ENCODE data around the gene ACBD6. TPM values are rescaled to one million over a fixed set of nuclear protein-coding genes. Genes with fewer than 3 reads are reported as not detected.

The ACBD6 gene
- total and polyA plus RNA-seq, 2 experiments from 2014 or later, result 36.3 to 45.8 TPM

GRCh38 chr1:180258935-180259334 is 243.4 kb downstream of the ACBD6 start:
- Histone ChIP-seq H4K20me1 (ENCODE audit: insufficient read depth, poor library complexity, severe bottlenecking) (no peaks in the 10 kb centered on the region), H2AFZ (no peak overlapping the region), H3K4me2 (no peak overlapping the region), H3K27me3 (peaks cover 6% of the 10 kb centered on the region), H3K4me1 (ENCODE audit: insufficient read depth) (no peaks in the 10 kb centered on the region), H3K36me3 (replicated peaks; ENCODE audit: insufficient read depth, low read depth) (no peaks in the 10 kb centered on the region), H3K27ac (no peak overlapping the region), H3K4me3 (no peak overlapping the region), H3K9me3 (ENCODE audit: low read depth) (no peaks in the 10 kb centered on the region), H3K79me2 (no peaks in the 10 kb centered on the region), H3K9me2 (replicated peaks; ENCODE audit: insufficient read depth) (no peaks in the 10 kb centered on the region)
- WGBS (ENCODE audit: low lambda C conversion rate, missing lambda C conversion rate), result 90% methylated on average over 5 of the region's 5 CpGs
- DNase-seq (ENCODE audit: low spot score), result no peak
- no peak for TF ChIP-seq EZH2phosphoT487 (IDR thresholded peaks at IDR 0.05; ENCODE audit: low read depth, severe bottlenecking, unreplicated experiment)
- TF ChIP-seq EZH2 (IDR thresholded peaks at IDR 0.05; ENCODE audit: borderline replicate concordance), result no peak
- no peak for TF ChIP-seq CTCF (IDR thresholded peaks at IDR 0.05; ENCODE audit: poor library complexity)

- H4K20me1 ChIP-seq (ENCODE audit: insufficient read depth, poor library complexity, severe bottlenecking), result no peaks in the 10 kb centered on the region
- no peak overlapping the region for H3K4me2 ChIP-seq
- peaks cover 6% of the 10 kb centered on the region for H3K27me3 ChIP-seq
- H3K79me2 ChIP-seq, result no peaks in the 10 kb centered on the region
- no peak overlapping the region for H2AFZ ChIP-seq
- no peak overlapping the region for H3K4me3 ChIP-seq
- WGBS (ENCODE audit: low lambda C conversion rate, missing lambda C conversion rate), result 92% methylated on average over 12 of the region's 12 CpGs
- no peaks in the 10 kb centered on the region for H3K9me3 ChIP-seq (ENCODE audit: low read depth)
- H3K9me2 ChIP-seq (replicated peaks; ENCODE audit: insufficient read depth), result no peaks in the 10 kb centered on the region
- no peaks in the 10 kb centered on the region for H3K4me1 ChIP-seq (ENCODE audit: insufficient read depth)
- no peak for DNase-seq (ENCODE audit: low spot score)
- no peak for TF ChIP-seq EZH2 (IDR thresholded peaks at IDR 0.05; ENCODE audit: borderline replicate concordance)
- no peak for TF ChIP-seq EZH2phosphoT487 (IDR thresholded peaks at IDR 0.05; ENCODE audit: low read depth, severe bottlenecking, unreplicated experiment)
- TF ChIP-seq CTCF (IDR thresholded peaks at IDR 0.05; ENCODE audit: poor library complexity), result no peak
- no peaks in the 10 kb centered on the region for H3K36me3 ChIP-seq (replicated peaks; ENCODE audit: insufficient read depth, low read depth)
- H3K27ac ChIP-seq, result no peak overlapping the region
These were observed 244.1 kb downstream of the ACBD6 start for GRCh38 chr1:180258290-180258689.

- Histone ChIP-seq H3K27ac (no peak overlapping the region), H2AFZ (no peak overlapping the region), H3K27me3 (peaks cover 6% of the 10 kb centered on the region), H3K9me2 (replicated peaks; ENCODE audit: insufficient read depth) (no peaks in the 10 kb centered on the region), H3K9me3 (ENCODE audit: low read depth) (no peaks in the 10 kb centered on the region), H3K36me3 (replicated peaks; ENCODE audit: insufficient read depth, low read depth) (no peaks in the 10 kb centered on the region), H3K4me1 (ENCODE audit: insufficient read depth) (no peaks in the 10 kb centered on the region), H4K20me1 (ENCODE audit: insufficient read depth, poor library complexity, severe bottlenecking) (no peaks in the 10 kb centered on the region), H3K79me2 (no peaks in the 10 kb centered on the region), H3K4me2 (no peak overlapping the region), H3K4me3 (no peak overlapping the region)
- 82% methylated on average over 8 of the region's 8 CpGs for WGBS (ENCODE audit: low lambda C conversion rate, missing lambda C conversion rate)
- DNase-seq (ENCODE audit: low spot score), result no peak
- TF ChIP-seq EZH2 (IDR thresholded peaks at IDR 0.05; ENCODE audit: borderline replicate concordance), result no peak
- no peak for TF ChIP-seq EZH2phosphoT487 (IDR thresholded peaks at IDR 0.05; ENCODE audit: low read depth, severe bottlenecking, unreplicated experiment)
- TF ChIP-seq CTCF (IDR thresholded peaks at IDR 0.05; ENCODE audit: poor library complexity), result no peak
These were observed 244.9 kb downstream of the ACBD6 start for GRCh38 chr1:180257486-180257885.

GRCh38 chr1:180257028-180257386 is 245.4 kb downstream of the ACBD6 start:
- Histone ChIP-seq H3K4me3 (no peak overlapping the region), H3K79me2 (no peaks in the 10 kb centered on the region), H3K9me2 (replicated peaks; ENCODE audit: insufficient read depth) (no peaks in the 10 kb centered on the region), H3K9me3 (ENCODE audit: low read depth) (no peaks in the 10 kb centered on the region), H3K4me1 (ENCODE audit: insufficient read depth) (no peaks in the 10 kb centered on the region), H3K27ac (no peak overlapping the region), H3K4me2 (no peak overlapping the region), H3K27me3 (peaks cover 6% of the 10 kb centered on the region), H2AFZ (no peak overlapping the region), H4K20me1 (ENCODE audit: insufficient read depth, poor library complexity, severe bottlenecking) (no peaks in the 10 kb centered on the region), H3K36me3 (replicated peaks; ENCODE audit: insufficient read depth, low read depth) (no peaks in the 10 kb centered on the region)
- DNase-seq (ENCODE audit: low spot score), result no peak
- WGBS (ENCODE audit: low lambda C conversion rate, missing lambda C conversion rate), result 72% methylated on average over 5 of the region's 5 CpGs
- TF ChIP-seq EZH2 (IDR thresholded peaks at IDR 0.05; ENCODE audit: borderline replicate concordance), result no peak
- TF ChIP-seq CTCF (IDR thresholded peaks at IDR 0.05; ENCODE audit: poor library complexity), result no peak
- TF ChIP-seq EZH2phosphoT487 (IDR thresholded peaks at IDR 0.05; ENCODE audit: low read depth, severe bottlenecking, unreplicated experiment), result no peak

All from hepatocyte (in vitro differentiated cells).